ENCODE measurements around the gene ESRP2.

ESRP2 gene

DNA sequence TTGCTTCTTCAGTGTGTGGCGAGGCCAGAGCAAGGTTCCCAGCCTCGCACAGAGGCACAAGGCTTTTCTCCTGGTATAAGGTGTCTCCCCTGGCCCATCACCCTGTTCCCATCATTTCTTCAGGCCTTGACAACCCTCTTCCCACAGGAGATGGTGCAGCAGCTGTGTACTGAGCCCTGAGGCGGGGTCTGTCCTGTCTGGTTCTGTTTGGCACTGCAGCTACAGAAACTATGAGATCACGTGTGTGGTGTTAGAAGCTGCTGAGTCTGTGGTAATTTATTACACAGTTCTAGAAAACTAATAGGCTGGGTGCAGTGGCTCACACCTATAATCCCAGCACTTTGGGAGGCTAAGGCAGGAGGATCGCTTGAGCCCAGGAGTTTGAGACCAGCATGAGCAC lies 16.5 kb upstream of the ESRP2 start:
- no peak for TF ChIP-seq NFIC (IDR thresholded peaks at IDR 0.05)
- TF ChIP-seq FOXM1 (IDR thresholded peaks at IDR 0.05; ENCODE audit: borderline replicate concordance, low read depth) = no peak
- TF ChIP-seq, protein P1, sequence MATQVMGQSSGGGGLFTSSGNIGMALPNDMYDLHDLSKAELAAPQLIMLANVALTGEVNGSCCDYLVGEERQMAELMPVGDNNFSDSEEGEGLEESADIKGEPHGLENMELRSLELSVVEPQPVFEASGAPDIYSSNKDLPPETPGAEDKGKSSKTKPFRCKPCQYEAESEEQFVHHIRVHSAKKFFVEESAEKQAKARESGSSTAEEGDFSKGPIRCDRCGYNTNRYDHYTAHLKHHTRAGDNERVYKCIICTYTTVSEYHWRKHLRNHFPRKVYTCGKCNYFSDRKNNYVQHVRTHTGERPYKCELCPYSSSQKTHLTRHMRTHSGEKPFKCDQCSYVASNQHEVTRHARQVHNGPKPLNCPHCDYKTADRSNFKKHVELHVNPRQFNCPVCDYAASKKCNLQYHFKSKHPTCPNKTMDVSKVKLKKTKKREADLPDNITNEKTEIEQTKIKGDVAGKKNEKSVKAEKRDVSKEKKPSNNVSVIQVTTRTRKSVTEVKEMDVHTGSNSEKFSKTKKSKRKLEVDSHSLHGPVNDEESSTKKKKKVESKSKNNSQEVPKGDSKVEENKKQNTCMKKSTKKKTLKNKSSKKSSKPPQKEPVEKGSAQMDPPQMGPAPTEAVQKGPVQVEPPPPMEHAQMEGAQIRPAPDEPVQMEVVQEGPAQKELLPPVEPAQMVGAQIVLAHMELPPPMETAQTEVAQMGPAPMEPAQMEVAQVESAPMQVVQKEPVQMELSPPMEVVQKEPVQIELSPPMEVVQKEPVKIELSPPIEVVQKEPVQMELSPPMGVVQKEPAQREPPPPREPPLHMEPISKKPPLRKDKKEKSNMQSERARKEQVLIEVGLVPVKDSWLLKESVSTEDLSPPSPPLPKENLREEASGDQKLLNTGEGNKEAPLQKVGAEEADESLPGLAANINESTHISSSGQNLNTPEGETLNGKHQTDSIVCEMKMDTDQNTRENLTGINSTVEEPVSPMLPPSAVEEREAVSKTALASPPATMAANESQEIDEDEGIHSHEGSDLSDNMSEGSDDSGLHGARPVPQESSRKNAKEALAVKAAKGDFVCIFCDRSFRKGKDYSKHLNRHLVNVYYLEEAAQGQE (IDR thresholded peaks at IDR 0.05; ENCODE audit: low read depth) = no peak
- no peak for TF ChIP-seq ZBTB7A (IDR thresholded peaks at IDR 0.05; ENCODE audit: low read depth)
- TF ChIP-seq TEAD4 (IDR thresholded peaks at IDR 0.05) = no peak
- no peak for TF ChIP-seq RAD21 (IDR thresholded peaks at IDR 0.05; ENCODE audit: low read depth)
- no peak for TF ChIP-seq CREB1 (IDR thresholded peaks at IDR 0.05; ENCODE audit: low read depth)
- TF ChIP-seq TAF1 (IDR thresholded peaks at IDR 0.05; ENCODE audit: low read depth) = no peak
- TF ChIP-seq CEBPB (IDR thresholded peaks at IDR 0.05) = no peak
- no peak for TF ChIP-seq YY1 (IDR thresholded peaks at IDR 0.05; ENCODE audit: low read depth)
- TF ChIP-seq TCF12 (IDR thresholded peaks at IDR 0.05; ENCODE audit: low read depth) = no peak
- no peak for TF ChIP-seq MAX (IDR thresholded peaks at IDR 0.05)
- no peak for TF ChIP-seq EP300 (IDR thresholded peaks at IDR 0.05; ENCODE audit: borderline replicate concordance)
- TF ChIP-seq, protein P2, sequence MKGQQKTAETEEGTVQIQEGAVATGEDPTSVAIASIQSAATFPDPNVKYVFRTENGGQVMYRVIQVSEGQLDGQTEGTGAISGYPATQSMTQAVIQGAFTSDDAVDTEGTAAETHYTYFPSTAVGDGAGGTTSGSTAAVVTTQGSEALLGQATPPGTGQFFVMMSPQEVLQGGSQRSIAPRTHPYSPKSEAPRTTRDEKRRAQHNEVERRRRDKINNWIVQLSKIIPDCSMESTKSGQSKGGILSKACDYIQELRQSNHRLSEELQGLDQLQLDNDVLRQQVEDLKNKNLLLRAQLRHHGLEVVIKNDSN (IDR thresholded peaks at IDR 0.05) = no peak
- no peak for TF ChIP-seq EGR1 (IDR thresholded peaks at IDR 0.05)

GRCh38 chr16:68251832-68252231 lies 15.9 kb upstream of the ESRP2 start:
- TF ChIP-seq FOXM1 (IDR thresholded peaks at IDR 0.05; ENCODE audit: borderline replicate concordance, low read depth) = no peak
- no peak for TF ChIP-seq ZBTB7A (IDR thresholded peaks at IDR 0.05; ENCODE audit: low read depth)
- TF ChIP-seq TAF1 (IDR thresholded peaks at IDR 0.05; ENCODE audit: low read depth) = no peak
- TF ChIP-seq EP300 (IDR thresholded peaks at IDR 0.05; ENCODE audit: borderline replicate concordance) = no peak
- no peak for TF ChIP-seq EGR1 (IDR thresholded peaks at IDR 0.05)
- no peak for TF ChIP-seq MAX (IDR thresholded peaks at IDR 0.05)
- TF ChIP-seq TCF12 (IDR thresholded peaks at IDR 0.05; ENCODE audit: low read depth) = no peak
- TF ChIP-seq, protein P1 (IDR thresholded peaks at IDR 0.05; ENCODE audit: low read depth) = no peak
- TF ChIP-seq, protein P2 (IDR thresholded peaks at IDR 0.05) = no peak
- no peak for TF ChIP-seq RAD21 (IDR thresholded peaks at IDR 0.05; ENCODE audit: low read depth)
- TF ChIP-seq CEBPB (IDR thresholded peaks at IDR 0.05) = no peak
- no peak for TF ChIP-seq TEAD4 (IDR thresholded peaks at IDR 0.05)
- TF ChIP-seq YY1 (IDR thresholded peaks at IDR 0.05; ENCODE audit: low read depth) = no peak
- no peak for TF ChIP-seq NFIC (IDR thresholded peaks at IDR 0.05)
- no peak for TF ChIP-seq CREB1 (IDR thresholded peaks at IDR 0.05; ENCODE audit: low read depth)

- TF ChIP-seq CEBPB (IDR thresholded peaks at IDR 0.05) = no peak
- no peak for TF ChIP-seq ZBTB7A (IDR thresholded peaks at IDR 0.05; ENCODE audit: low read depth)
- TF ChIP-seq, protein P1 (IDR thresholded peaks at IDR 0.05; ENCODE audit: low read depth) = no peak
- TF ChIP-seq TEAD4 (IDR thresholded peaks at IDR 0.05) = no peak
- TF ChIP-seq RAD21 (IDR thresholded peaks at IDR 0.05; ENCODE audit: low read depth) = no peak
- no peak for TF ChIP-seq EGR1 (IDR thresholded peaks at IDR 0.05)
- TF ChIP-seq TCF12 (IDR thresholded peaks at IDR 0.05; ENCODE audit: low read depth) = no peak
- TF ChIP-seq EP300 (IDR thresholded peaks at IDR 0.05; ENCODE audit: borderline replicate concordance) = no peak
- TF ChIP-seq FOXM1 (IDR thresholded peaks at IDR 0.05; ENCODE audit: borderline replicate concordance, low read depth) = no peak
- TF ChIP-seq MAX (IDR thresholded peaks at IDR 0.05) = no peak
- no peak for TF ChIP-seq CREB1 (IDR thresholded peaks at IDR 0.05; ENCODE audit: low read depth)
- no peak for TF ChIP-seq YY1 (IDR thresholded peaks at IDR 0.05; ENCODE audit: low read depth)
- TF ChIP-seq TAF1 (IDR thresholded peaks at IDR 0.05; ENCODE audit: low read depth) = no peak
- TF ChIP-seq, protein P2 (IDR thresholded peaks at IDR 0.05) = no peak
These were observed 15.0 kb upstream of the ESRP2 start for GRCh38 chr16:68250951-68251350.

Measured in Ishikawa (cell line).